ENCODE data around the gene ASAP3.
"Not testable (repeated sequence)": the region's sequence is repeated elsewhere in the genome, so short reads cannot be mapped to it uniquely, and the experiment has no call there.

Gene ASAP3

DNA sequence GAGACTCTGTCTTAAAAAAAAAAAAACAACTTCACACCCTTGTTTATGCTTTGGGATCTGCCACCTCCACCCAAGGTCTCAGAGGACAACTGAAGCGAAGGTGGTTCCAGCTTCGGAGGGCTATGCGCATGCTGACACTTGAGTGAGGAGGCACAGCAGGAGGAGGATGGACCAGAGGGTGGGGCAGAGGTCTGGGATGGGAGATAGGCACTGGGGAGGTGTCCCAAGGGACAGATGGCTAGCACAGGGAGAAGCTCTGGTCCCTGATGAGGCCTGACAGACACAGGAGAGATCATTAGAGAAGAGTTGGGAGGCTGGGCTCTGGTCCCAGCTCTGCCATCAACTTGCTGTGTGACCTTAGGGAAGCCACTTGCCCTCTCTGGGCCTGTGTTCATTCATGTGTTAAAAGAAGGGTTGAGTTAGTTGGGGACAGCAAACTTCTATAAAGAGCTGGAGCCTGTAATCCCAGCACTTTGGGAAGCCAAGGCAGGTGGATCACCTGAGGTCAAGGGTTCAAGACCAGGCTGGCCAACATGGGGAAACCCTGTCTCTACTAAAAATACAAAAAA lies 30.2 kb upstream of the ASAP3 start:
- no peak for DNase-seq (ENCODE audit: low read depth)

DNA sequence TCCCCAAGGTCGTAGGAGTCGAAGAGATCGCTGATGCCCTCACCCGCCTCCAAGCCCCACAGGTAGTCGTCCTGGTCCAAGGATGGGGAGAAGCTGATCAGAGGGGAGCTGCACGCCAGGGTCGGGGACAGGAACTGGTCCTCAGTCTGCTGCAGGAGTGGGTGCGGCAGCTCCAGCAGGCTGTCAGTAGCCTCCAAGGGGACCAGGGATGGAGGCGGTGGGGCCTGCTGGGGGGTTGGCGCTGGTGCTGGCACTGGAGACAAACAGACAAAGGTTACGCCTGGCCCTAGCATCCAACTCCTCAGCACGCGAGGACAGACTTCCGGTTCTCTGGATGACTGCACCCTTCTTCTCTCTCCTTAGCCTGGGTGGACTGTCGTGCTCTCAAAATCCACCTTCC lies 25.9 kb upstream of the ASAP3 start:
- no peak for DNase-seq (ENCODE audit: low read depth)

DNA sequence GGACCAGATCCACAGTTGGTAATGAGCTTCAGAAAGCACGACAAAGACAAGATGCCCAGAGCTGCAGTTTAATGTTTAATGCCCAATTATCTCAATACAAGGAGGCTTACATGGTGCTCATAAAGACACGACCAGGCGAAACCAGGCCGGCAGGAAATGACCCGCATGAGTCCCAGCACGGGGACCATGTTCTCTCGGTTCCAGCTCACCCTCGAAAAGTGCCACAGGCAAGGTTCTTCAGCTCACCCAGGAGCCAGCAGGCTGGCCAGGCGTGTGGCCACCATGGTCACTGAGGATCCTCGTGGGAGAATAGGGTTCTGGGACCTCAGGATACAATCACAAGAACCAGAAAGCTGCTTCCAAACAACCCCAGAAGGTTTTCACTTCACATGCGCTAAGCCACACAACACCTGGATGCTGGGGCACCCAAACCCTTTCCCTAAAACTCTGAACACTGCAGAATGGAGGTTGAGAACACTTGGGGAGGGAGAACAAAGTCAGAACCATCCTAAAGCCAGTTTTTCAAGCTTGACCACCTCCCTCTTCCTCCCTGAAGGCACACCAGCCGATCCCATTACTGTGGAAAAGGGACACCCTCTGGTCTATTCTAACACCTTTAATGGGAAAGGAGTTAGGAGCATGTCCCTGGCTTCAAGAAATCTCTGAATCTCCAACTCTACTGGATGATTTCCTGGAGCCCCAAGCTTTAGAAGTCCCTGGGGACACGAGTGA lies 22.6 kb upstream of the ASAP3 start:
- DNase-seq (ENCODE audit: low read depth) = no peak

- no peak for DNase-seq (ENCODE audit: low read depth)
Observed at GRCh38 chr1:23505851-23506250, 21.9 kb upstream of the ASAP3 start.

GRCh38 chr1:23504156-23504555 lies 20.2 kb upstream of the ASAP3 start:
- DNase-seq (ENCODE audit: low read depth) = not testable (repeated sequence)

DNA sequence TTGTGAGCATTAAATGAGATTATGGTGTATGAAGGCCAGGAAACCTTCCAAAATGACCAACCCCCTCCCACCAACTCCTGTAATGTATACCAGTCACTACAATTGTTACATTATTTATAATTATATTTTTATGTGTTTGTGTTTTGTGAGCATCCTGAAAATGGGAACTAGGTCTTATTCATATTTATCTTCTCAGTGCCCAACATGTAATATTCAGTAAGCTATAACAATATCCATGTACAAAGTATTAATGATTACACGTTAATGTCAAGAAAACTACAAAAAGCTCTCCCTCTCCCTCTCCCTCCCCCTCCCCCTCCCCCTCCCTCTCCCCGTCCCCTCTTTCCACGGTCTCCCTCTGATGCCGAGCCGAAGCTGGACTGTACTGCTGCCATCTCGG lies 19.0 kb upstream of the ASAP3 start:
- DNase-seq (ENCODE audit: low read depth) = no peak

- no peak for DNase-seq (ENCODE audit: low read depth)
Observed at GRCh38 chr1:23500466-23500865, 16.5 kb upstream of the ASAP3 start.

GRCh38 chr1:23497777-23498439 lies 13.9 kb upstream of the ASAP3 start:
- DNase-seq (ENCODE audit: low read depth) = no peak

DNA sequence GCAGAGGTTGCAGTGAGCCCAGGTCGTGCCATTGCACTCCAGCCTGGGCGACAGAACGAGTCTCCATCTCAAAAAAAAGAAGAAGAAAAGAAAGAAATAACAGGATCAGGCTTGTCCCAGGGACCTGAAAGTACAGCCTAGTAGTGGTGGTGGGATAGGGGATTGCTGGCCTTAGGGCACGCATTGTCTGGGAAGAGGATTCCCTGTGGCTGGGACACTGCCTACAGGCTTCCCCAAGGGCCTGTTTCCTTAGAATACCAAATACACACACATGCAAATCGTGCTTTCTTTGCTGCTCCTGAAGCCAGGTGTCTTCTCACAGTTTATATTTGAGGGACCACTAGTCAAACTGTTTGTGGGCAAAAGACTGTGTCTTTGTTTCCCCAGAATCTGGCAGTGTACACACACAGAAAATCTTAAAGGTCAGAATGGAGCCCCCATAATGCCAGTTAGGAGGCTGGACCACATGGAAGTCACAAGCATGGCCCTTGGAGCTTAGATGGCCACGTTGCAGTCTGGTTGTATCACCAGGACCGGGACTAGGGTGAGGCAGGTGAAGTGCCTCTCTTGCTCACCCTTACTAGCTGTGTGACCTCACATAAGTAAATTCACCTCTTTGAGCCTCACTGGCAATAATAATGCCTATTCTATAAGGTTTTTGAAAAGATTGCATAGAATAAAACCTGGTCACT lies 12.7 kb upstream of the ASAP3 start:
- no peak for DNase-seq (ENCODE audit: low read depth)

- not testable (repeated sequence) for DNase-seq (ENCODE audit: low read depth)
Observed at GRCh38 chr1:23494836-23495235, 10.9 kb upstream of the ASAP3 start.

- not testable (repeated sequence) for DNase-seq (ENCODE audit: low read depth)
Observed at GRCh38 chr1:23492776-23493175, 8.8 kb upstream of the ASAP3 start.

- no peak for DNase-seq (ENCODE audit: low read depth)
Observed at GRCh38 chr1:23492132-23492720, 8.2 kb upstream of the ASAP3 start.

DNA sequence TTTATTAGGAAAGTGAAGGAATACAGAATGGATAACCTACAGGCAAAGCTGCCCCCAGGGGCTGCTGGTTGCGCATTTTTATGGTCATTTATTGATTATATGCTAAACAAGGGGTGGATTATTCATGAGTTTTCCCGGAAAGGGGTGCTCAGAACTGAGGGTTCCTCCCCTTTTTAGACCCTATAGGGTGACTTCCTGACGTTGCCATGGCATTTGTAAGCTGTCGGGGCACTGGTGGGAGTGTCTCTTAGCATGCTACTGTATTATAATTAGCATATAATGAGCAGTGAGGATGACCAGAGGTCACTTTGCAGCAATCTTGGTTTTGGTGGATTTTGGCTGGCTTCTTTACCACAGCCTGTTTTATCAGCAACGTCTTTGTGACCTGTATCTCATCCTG lies 5.9 kb upstream of the ASAP3 start:
- DNase-seq (ENCODE audit: low read depth) = no peak

- DNase-seq (ENCODE audit: low read depth) = no peak
Observed at GRCh38 chr1:23485002-23485332, 988 bp upstream of the ASAP3 start.

GRCh38 chr1:23484253-23485001 lies 448 bp upstream of the ASAP3 start:
- DNase-seq (ENCODE audit: low read depth) = no peak

DNA sequence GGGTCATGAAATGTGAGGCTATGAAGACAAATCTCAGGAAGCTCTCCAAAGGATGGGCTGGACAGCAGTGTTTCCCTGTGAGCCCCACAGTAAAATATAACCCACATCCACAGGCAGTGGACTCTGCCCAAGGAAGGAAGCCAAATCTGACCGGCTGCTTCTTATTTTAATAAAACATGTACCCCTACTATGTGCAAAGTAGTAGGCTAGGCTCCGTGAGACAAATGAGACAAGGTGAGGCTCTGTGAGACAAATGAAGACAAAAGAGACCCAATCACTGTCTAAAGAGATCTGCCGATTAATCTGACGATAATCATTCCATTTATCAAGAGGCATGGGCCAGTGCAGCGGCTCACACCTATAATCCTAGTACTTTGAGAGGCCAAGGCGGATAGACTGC lies 2.1 kb downstream of the ASAP3 start:
- no peak for DNase-seq (ENCODE audit: low read depth)

GRCh38 chr1:23481026-23481597 lies 2.9 kb downstream of the ASAP3 start:
- no peak for DNase-seq (ENCODE audit: low read depth)

DNA sequence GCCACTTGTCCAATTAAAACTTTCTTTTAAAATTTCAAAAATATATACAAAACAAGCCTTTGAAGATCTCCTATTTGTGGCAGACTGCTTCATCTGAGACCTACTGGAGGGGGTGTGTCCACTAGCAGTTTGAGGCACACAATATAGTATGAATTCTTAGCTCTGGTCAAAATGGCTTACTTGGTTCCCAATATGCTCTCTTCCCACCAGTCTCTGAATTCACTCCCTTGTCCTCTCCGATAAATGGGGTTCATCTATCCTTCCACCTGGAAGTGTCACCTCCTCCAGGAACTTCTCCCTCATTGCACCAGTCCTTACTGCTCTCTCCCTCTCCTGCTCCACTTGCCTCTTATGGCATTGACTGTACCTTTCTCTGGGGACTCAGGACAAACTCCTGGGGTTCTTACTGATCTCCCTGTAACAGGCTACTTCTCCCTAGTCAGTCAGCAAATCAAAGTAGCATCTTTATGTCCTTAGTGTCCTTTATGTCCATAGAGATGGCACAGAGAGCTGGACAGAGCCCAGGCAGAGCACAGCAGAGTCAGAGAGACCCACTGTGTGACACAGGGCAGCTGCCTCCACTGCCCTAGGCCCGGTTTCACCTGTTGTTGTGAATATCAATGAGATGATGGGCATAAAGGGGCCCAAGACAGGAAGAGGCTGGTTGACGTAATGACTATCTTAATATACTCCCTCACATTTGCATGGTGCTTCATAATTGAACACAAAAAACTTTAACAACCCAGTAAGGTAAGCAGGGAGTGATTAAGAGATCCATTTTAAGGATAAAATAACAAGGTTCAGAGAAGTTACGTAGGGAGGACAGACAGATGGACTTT lies 3.6 kb downstream of the ASAP3 start:
- DNase-seq (ENCODE audit: low read depth) = no peak

DNA sequence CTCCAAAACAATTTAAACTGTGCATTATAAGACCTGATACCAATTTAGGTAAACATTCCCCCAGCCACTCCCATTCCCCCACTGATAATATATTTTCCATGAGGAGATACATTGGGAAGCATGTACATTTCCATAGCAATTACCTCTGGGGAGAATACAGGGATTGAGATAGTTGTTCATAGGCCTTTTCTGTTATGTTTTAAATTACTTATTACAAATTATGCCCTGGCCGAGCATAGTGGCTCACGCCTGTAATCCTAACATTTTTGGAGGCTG lies 4.4 kb downstream of the ASAP3 start:
- DNase-seq (ENCODE audit: low read depth) = no peak

DNA sequence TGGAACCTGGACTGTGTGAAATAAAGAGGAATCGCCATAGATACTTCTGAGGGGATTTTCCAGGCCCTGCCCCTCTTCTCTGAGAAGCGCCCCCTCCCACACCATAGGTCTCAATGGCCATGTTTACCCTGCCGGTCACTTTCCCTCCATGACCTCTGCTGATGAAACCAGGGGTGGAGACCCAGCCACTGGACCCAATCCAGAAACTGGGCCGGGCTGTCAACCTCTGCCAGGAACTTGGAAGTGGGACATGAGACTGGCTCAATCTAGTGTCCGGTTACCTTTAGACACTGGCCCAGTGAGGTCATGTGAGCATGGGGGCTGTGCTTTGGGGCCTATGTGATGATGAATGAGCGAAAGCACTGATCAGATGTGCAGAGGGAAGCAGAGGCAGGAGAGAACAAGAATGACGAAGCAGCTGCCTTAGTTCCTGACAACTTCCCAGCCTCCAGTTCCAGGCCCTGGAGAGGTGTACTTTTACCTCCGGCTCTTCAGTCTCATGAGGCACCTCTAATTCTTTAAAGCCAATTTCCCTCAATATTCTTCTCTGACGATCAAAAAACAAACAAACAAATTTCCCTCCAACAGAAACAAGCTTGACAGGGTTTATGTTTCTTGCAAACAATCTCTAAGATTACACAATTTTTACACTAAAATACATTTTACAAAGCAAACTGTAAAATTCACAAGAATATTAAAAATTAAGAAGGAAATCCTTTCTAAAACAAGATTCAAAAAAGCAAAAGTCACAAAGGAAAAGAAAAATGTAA lies 4.9 kb downstream of the ASAP3 start:
- no peak for DNase-seq (ENCODE audit: low read depth)

Data from non-pigmented ciliary epithelial cell (primary cell).